ENCODE results near the gene BCKDK.

BCKDK gene

DNA sequence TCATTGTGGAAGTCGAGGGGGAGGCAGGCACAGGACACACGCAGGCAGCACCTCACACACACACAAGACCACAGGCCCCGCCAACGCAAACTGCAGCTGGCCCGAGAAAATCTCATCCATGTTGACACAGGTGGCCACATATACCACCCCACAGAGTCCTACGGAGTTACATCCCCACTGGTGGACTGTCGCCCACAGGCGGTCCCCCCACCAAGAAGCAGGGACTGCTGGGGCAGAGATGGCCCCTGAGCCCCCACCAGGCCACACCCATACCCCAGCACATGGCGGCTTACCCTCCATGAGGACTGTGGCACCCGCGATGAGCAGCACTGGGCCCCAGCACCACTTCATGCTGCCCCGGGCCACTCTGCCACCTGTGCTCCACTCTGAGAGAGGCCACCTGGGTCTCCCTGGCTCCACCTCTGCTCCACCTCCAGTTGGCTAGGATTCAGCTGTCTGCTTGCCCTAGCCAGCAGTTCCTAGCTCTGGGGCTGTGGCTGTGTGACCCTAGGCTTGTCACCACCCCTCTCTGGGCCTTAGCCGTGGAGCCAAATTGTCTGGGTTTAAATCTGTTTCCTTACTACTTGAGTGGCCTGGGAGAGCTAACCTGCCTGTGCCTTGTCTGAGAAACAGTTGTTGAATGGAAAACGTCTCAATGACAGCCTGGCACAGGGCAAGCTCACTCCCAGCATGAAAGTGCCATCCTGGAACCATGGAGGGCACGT, 19.6 kb upstream of the BCKDK start, which contains the start of gene PRSS53:
PRSS53 (minus strand) TSS at position 485 of the 725 bp plus-strand sequence; CDS start at position 351, 134 bp downstream.
- Histone ChIP-seq H3K27me3 (no peaks in the 10 kb centered on the region), H3K4me3 (ENCODE audit: low read depth in 1 of 2, low read length in 1 of 2) (no peak within 1 kb of the TSS), H3K36me3 (peaks cover 55% of the 10 kb centered on the region), H3K4me1 (ENCODE audit: control insufficient read depth in 1 of 2, insufficient read depth in 1 of 2, low read depth in 1 of 2, low read length in 1 of 2) (peaks cover 5 to 7% of the 10 kb centered on the region in 2 experiments), H3K27ac (no peak within 1 kb of the TSS), H3K9me3 (no peaks in the 10 kb centered on the region)
- TF ChIP-seq, protein P1, sequence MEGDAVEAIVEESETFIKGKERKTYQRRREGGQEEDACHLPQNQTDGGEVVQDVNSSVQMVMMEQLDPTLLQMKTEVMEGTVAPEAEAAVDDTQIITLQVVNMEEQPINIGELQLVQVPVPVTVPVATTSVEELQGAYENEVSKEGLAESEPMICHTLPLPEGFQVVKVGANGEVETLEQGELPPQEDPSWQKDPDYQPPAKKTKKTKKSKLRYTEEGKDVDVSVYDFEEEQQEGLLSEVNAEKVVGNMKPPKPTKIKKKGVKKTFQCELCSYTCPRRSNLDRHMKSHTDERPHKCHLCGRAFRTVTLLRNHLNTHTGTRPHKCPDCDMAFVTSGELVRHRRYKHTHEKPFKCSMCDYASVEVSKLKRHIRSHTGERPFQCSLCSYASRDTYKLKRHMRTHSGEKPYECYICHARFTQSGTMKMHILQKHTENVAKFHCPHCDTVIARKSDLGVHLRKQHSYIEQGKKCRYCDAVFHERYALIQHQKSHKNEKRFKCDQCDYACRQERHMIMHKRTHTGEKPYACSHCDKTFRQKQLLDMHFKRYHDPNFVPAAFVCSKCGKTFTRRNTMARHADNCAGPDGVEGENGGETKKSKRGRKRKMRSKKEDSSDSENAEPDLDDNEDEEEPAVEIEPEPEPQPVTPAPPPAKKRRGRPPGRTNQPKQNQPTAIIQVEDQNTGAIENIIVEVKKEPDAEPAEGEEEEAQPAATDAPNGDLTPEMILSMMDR (IDR thresholded peaks at IDR 0.05) = no peak

DNA sequence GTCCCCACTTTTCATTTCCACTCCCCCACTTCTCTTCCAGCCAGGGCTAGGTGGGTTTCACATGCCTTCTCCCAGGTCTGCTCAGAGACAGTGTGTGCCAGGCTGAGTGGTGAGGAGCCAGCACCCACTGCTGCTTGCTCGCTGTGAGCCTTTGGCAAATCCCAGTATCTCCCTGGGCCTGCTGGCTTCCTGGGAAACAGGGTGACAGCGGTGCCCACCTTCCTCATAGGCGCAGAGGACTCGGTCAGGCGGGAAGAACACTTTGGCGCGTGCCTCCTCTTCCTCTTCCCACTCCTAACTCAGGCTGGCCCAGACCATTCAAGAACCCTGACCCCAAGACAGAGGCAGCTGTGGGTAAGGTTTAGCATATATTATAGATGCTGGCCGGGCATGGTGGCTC, 19.0 kb upstream of the BCKDK start:
- TF ChIP-seq, protein P1 (IDR thresholded peaks at IDR 0.05) = no peak
- Histone ChIP-seq H3K4me1 (ENCODE audit: control insufficient read depth in 1 of 2, insufficient read depth in 1 of 2, low read depth in 1 of 2, low read length in 1 of 2) (peaks cover 11 to 12% of the 10 kb centered on the region in 2 experiments), H3K27me3 (no peaks in the 10 kb centered on the region), H3K4me3 (ENCODE audit: low read depth in 1 of 2, low read length in 1 of 2) (no peak overlapping the region), H3K27ac (no peak overlapping the region), H3K9me3 (no peaks in the 10 kb centered on the region), H3K36me3 (peaks cover 49% of the 10 kb centered on the region)

DNA sequence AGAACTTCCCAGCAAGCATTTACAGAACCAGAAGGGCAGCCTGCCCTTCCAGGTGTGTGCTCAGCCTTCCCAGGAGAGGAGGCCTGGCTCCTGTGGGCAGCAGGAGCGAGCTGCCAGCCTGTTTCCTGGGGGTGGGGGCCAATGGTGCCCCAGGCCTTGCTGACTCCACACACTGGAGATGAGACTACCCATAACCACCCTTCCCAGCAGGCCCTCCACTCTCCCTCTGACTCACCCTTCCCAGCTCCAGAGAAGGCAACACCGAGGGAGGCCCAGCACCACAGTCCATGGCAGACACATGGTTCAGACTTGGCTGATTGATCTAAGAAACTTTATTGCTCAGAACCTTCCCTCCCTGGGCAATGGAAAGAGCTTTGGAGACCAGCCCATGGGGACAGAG, 17.6 kb upstream of the BCKDK start:
- Histone ChIP-seq H3K27me3 (no peaks in the 10 kb centered on the region), H3K9me3 (no peaks in the 10 kb centered on the region), H3K36me3 (peaks cover 37% of the 10 kb centered on the region), H3K4me1 (ENCODE audit: control insufficient read depth in 1 of 2, insufficient read depth in 1 of 2, low read depth in 1 of 2, low read length in 1 of 2) (peaks cover 22 to 24% of the 10 kb centered on the region in 2 experiments), H3K4me3 (ENCODE audit: low read depth in 1 of 2, low read length in 1 of 2) (no peak overlapping the region), H3K27ac (no peak overlapping the region)
- TF ChIP-seq, protein P1 (IDR thresholded peaks at IDR 0.05) = no peak

DNA sequence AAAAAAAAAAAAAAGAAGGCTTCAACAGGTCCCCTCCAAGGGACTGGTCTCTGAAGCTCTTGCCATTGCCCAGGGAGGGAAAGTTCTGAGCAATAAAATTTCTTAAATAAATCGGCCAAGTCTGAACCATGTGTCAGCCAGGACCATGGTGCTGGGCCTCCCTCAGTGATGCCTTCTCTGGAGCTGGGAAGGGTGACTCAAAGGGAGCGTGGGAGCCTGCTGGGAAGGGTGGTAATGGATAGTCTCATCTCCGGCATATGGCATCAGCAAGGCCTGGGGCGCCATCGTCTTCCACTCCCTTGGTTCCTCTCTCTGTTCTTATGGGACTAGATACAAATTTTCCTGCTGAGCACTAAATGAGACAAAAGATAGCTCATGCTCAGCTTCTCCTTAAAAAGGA, 15.9 kb upstream of the BCKDK start:
- H3K36me3 ChIP-seq = peaks cover 19% of the 10 kb centered on the region
- TF ChIP-seq, protein P1 (IDR thresholded peaks at IDR 0.05) = no peak
- no peak overlapping the region for H3K27ac ChIP-seq
- H3K27me3 ChIP-seq = no peaks in the 10 kb centered on the region
- H3K4me3 ChIP-seq (ENCODE audit: low read depth in 1 of 2, low read length in 1 of 2) = no peak overlapping the region
- H3K9me3 ChIP-seq = no peaks in the 10 kb centered on the region
- H3K4me1 ChIP-seq (ENCODE audit: control insufficient read depth in 1 of 2, insufficient read depth in 1 of 2, low read depth in 1 of 2, low read length in 1 of 2) = peaks cover 27 to 28% of the 10 kb centered on the region in 2 experiments

DNA sequence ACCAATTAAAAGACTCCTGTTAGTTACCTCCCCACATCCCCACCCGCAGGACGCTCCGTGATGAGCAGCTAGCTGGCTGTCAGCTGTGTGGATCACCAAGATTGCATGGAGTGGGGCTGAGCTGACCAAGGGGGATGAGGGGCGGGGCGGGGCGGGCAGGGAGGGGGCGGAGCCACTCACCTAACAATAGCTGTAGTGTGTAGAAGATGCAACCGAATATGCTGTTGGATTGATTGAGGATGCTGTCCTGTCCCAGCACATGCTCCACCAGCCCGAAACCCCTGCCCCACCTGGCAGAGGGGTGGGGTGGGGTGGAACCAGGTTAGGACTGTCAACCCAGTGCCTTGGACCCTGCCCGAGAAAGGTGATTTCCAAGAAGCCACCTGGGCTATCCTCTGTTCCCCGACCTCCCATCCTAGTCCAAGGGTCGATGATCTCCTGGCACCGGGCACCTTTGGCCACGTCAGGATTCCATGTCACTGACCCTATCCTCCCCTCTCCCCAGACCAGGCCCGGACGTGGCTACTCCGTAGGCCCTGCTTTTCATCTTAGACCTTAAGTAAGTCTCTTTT, 15.0 kb upstream of the BCKDK start:
- Histone ChIP-seq H3K27ac (no peak overlapping the region), H3K9me3 (no peaks in the 10 kb centered on the region), H3K4me1 (ENCODE audit: control insufficient read depth in 1 of 2, insufficient read depth in 1 of 2, low read depth in 1 of 2, low read length in 1 of 2) (peaks cover 27 to 28% of the 10 kb centered on the region in 2 experiments), H3K36me3 (peaks cover 16% of the 10 kb centered on the region), H3K27me3 (no peaks in the 10 kb centered on the region), H3K4me3 (ENCODE audit: low read depth in 1 of 2, low read length in 1 of 2) (peak overlapping the region in 1 of 2 experiments; percentile 78)
- TF ChIP-seq, protein P1 (IDR thresholded peaks at IDR 0.05) = no peak

Measured in neutrophil (primary cell).